Right renal pelvis (tissue), 4 donors: ENCODE results near the gene AGR2. TPM values are rescaled to one million over a fixed set of nuclear protein-coding genes. Genes with fewer than 3 reads are reported as not detected.
"Not testable (repeated sequence)": the region's sequence is repeated elsewhere in the genome, so short reads cannot be mapped to it uniquely, and the experiment has no call there.

ENCODE experiments used
- DNase-seq, 4 donors: peaks; one replicate each; pipeline ENCODE4 v3.0.0-alpha.2; 2013; ENCODE audit warnings: low read depth in 4 of 4, low spot score in 3 of 4, missing footprints in 1 of 4
- polyA plus RNA-seq, 4 donors: library from polyadenylated mRNA; unstranded; fragments of 120-200 nt; gene quantifications; one replicate each; pipeline ENCODE4 v1.2.1, GENCODE V29; 2013; ENCODE audit not compliant: insufficient read length in 4 of 4

Gene AGR2
- polyA plus RNA-seq = 10 to 100 TPM; 60.7 to 87.7 (median 64.5) TPM

DNA sequence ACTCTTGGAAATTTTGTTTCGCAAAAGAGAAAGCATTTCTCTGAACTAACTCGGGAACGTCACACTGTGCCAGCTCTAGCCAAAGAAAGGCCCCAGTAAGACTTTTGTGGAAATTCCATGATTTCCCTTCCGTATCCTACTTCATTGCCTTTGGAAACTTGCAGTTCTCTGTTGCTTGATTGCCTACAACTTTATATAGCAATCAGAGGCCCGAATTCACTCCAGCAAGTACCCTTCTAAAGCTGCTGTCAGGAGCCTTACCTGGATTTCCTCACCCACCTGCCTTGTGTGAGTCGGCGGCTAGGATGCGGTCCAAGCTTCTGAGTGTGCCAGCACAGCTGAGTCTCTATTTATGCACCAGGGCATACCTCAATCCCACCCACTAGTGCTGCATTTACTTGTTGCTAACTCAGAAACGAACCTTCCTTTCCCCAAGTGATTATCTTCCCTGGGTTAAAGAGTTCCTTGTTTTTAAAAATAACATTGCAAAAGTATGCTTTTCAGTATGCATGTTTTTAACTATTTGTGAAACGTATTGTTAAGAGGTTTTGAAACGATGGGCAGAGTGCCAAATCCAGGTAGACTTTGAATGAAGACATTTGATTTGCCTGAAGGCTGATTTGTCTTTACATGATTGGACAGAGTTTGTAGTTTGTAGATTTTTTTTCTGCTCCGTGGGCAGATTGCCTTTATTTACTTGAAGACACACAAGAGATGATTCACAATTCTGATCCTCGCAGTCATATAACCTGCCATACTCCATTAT, at the start of gene AGR2:
Gene AGR2, minus strand, starts transcription at position 326 of the 766 bp plus-strand sequence. CDS start 3,203 bp downstream, outside the sequence.
- no peak for DNase-seq

DNA sequence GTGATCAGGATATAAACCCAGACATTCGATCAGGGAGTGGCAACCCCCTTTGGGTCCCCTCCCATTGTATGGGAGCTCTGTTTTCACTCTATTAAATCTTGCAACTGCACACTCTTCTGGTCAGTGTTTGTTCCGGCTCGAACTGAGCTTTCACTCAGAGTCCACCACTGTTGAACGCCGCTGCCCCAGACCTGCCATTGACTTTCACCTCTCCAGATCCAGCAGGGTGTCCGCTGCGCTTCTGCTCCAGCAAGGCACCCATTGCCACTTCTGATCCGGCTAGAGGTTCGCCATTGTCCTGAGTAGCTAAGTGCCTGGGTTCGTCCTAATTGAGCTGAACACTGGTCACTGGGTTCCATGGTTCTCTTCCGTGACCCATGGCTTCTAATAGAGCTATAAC, 48.4 kb upstream of the AGR2 start:
- DNase-seq = not testable (repeated sequence)

DNA sequence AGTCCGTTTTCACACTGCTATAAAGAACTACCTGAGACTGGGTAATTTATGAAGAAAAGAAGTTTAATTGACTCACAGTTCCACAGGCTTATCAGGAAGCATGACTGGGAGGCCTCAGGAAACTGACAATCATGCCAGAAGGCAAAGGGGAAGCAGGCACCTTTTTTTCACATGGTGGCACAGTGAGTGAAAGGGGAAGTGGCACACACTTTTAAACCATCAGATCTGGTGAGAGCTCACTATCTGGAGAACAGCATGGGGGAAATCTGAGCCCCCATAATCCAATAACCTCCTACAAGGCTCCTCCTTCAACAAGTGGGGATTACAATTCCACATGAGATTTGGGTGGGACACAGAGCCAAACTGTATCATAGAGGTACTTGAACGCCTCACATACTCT, 47.0 kb upstream of the AGR2 start:
- no peak for DNase-seq

DNA sequence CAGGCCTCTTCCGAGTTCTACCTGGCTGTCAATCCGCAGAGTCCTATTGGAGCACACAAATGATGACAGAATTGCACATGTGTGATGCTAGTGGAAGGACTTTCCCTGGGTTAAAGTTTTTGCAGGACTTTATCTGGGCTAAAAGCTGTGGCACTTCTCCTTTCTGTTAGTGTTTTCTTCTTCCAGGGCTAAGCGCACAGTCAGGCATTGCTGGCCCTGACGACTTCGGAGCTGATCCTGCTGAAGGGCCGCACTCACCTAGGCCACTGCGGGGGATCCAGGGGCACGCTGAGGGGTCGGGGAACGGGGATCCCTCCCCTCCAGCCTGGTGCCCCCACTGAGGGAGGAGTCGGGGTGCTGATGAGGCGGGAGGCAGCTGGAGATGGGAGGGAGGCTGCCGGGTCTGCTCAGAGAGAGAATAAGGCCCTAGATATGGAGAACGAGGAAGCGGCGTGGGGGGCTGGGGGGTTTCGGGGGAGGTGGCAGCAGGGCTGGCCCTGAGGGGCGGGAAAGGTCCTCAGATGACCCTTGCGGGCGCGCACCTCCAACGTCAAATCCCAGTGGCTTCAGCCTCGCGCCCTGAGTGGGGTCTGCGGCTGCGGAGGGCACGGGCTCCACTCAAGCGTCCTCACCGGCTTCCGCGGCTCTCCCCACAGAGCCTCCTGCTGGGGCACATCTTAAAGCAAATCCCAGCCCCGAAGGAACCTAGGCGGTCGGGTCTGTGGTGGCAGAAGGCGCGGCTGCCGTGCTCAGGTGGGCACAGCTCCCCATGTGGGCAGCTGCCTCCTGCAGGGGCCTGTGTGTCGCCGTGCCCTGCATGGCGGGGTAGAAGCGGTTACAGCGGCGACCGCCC, 46.0 kb upstream of the AGR2 start:
- no peak for DNase-seq

DNA sequence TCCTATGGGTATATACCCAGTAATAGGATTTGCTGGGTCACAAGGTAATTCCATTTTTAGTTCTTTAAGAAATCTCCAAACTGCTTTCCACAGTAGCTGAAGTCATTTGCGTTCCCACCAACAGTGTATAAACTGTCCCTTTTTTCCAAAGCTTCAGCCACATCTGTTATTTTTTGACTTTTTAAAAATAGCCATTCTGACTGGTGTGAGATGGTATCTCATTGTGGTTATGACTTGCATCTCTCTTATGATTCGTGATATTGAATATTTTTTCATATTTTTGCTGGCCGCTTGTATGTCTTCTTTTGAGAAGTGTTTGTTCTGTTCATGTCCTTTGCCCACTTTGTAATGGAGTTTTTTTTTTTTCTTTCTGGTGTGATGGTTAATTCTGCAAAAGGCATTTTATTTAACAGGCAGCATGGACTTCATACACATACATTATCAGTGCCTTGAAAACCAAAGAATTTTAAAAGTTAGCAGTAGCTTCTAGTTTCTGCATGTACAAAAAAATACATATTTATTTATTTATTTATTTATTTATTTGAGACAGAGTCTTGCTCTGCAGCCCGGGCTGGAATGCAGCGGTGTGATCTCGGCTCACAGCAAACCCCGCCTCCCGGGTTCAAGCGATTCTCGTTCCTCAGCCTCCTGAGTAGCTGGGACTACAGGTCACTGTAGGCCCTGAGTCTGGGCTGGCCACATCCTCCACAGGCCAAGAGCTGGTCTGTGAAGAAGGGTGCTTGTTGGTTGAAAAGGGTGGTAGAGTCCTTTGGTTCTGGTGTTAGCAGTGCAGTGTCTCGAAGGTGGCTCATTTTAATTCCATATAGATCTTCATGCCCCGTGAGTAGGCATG, 44.7 kb upstream of the AGR2 start:
- DNase-seq = no peak

DNA sequence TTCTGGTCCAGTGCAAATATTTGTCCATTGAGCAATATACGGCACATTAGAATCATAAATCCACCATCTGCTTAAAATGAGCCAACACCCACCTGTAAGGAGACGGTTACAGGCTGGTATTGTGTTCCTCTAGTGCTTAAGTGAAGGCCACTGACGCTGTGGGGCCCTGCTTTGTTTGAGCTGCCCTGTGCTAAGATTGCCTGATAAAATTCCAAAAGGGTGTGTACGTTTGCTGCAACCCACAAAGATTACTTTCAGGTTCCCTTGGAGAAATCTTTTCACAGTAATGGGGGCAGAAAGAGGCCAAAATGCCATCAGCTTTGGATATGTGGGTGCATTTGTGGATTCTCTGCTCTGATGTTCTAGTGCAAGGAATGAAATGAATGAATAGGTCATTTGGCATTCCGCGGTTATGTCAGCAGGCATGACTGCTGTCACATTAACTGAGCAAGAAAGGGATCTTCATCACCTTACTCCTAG, 42.6 kb upstream of the AGR2 start:
- DNase-seq = no peak

DNA sequence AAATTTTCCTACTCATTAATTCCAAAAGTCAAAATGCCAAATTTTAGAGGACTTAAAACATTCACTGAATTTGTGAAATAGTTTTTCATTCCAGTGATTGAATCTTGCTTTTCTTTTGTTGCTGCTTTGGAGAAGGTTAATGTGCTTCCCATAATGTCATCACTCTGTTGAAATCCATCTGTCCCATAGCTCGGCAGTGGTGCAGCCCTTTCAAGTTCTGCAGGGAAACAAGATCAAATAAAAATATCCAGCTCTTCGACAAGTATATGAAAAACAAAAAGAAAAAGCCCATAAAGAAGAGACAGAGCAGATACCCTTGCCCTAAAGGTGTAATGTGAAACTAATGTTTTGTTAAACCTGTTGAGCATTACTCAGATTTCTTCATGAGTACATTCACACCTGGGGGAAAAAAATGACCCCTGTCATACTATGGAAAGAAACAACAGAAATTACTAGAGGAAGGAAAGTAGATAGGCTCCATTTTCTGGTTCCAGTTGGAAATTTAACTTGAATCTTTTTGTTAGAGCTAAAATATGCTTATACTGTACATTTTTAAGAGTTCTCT, 41.9 kb upstream of the AGR2 start:
- DNase-seq = peak in 1 of 4 donors; percentile 8

DNA sequence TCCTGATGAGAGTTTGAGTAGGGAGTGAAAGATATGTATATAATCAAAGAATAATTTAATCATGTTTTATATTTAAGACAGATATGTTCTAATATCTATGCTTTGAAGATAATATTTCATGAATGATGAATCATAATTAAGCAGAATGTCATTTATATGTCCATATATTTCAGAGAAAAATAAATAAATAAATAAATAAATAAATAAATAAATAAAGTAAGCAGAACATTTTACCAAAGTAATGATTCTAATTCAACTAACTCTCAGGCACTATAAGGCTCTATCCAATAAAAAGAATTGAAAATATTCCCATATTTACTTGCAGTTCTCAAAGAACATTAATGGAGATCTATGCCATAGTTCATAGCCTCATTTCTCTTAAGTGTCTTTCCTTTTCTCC, 40.9 kb upstream of the AGR2 start:
- DNase-seq = no peak

DNA sequence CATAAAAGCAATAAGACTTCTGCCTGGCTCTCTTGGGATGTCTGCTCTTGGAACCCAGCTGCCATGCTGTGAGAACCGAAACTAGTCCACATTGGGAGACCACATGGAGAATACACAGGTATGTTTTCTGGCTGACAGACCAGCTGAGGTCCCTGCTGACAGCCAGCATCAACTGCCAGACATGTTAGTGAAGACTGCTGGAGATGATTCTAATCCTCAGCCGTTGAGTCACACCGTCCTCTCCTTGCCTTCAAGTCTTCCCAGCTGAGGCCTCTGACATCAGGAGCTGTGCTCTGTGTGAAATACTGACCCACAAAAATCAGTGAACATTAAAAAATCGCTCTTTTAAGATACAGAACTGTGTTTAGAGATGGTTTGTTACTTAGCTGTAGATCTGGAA, 36.9 kb upstream of the AGR2 start:
- no peak for DNase-seq

DNA sequence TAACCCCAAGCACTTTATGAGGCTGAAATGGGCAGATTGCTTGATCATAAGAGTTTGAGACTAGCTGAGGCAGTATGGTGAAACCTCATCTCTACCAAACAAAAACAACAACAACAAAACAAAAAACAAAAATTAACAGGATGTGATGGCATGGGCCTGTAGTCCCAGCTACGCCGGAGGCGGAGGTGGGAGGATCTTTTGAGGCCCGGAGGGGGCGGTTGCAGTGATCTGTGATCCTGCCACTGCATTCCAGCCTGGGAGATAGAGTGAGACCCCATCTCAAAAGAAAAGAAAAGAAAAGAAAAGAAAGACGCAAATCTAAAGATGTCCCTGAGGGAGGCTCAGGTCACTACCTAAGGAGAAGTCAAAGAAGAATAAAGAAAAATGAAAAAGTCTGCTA, 35.3 kb upstream of the AGR2 start:
- DNase-seq = no peak

DNA sequence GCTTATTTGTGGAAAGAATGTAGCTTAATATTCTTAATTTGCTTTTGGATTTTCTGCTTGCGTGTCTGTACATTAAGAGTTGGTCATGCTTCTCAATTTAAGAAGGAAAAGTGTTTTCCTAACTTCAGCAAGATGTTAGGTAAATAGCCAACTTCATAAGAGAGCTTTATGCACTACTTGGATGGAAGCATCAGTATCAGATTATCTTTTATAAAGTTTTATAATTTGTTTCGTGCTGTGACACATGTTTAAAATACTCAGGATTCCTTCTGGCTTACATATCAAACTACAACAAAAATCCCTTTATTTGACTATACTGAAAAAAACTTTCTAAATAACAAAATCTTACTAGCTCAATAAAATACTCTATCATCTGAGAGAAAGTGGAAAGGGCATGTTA, 34.8 kb upstream of the AGR2 start:
- no peak for DNase-seq

DNA sequence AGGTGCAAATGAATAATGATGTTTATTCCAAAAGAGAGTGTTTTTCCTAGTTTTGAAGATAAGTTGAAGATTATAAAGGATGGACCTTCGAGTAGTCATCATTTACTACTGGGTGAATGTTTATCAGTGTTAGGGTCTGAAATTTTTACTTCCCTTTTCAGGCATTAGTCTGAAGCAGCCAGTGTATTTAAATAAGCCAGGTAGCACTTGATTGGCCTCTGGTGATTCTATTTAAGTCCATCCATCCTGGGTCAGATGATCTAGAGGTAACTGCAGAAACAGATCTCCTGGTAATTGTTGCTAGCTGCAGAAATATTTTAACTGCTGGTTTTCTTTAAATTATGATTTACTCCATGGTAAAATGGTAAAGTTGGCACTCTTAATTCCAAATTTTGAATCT, 34.1 kb upstream of the AGR2 start:
- DNase-seq = no peak

DNA sequence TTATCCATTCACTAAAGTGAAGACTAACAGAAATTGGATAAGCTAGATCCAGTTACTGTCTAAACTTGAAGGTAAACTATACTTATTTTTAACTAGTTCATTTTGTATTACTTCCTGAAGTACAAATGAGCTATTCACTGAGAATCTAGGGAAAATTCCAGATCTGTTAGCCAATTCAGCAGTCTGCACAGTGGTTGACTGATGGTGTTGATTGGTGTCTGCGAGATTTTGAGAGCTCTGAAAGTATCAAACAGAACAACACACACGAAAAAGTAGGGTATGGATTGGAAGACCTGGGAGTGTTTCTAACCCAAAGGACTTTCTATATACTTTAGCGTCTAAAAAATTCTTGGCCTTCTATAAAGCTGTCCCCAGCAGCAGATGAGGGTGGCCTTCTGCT, 33.6 kb upstream of the AGR2 start:
- no peak for DNase-seq

DNA sequence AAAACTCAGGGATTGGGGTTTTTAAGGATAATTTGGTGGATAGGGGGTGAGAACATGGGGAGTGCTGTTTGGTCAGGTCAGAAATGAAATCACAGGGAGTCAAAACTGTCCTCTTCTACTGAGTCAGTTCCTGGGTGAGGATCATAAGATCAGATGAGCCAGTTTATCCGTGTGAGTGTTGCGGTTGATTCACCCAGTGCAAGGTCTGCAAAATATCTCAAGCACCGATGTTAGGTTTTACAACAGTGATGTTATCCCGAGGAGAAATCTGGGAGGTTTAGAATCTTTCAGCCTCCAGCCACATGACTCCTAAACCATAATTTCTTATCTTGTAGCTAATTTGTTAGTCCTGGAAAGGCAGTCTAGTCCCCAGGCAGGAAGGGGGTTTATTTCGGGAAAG, 31.7 kb upstream of the AGR2 start:
- DNase-seq = no peak

DNA sequence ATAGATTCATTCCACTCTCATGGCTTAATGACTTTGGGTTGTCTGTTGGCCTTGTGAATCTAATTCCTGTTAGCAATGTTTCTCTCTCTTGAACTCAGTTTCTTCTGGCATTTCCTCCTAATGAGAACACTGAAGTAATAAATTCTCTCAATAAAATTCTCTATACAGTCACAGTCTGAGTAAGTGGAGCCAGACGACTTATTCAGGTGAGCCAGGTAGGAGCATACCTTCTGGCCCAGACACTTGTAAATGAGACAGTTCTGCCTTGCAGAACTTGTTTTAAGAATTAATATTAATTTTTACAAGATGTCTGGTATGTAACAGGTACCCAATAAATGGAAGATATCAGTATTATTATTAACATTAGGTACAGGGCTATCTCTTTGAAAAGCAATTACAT, 28.6 kb upstream of the AGR2 start:
- DNase-seq = no peak

DNA sequence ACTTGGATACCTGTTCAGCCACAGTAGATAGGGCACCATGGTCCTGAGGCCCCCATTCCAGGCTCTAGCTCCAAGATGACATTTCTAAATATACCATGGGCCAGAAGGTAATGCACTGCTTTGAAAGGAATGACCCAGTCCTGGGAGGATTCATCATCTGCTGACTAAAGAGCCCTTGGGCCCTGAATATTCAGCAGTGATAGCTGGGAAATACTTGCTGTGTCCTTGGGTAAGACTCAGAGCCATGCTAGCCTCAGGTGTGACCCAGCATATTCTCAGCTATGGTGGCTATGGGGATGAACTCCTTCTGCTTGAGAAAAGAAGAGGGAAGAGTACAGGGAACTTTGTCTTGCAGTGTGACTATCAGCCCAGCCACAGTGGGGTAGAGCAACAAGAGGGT, 21.3 kb upstream of the AGR2 start:
- no peak for DNase-seq

DNA sequence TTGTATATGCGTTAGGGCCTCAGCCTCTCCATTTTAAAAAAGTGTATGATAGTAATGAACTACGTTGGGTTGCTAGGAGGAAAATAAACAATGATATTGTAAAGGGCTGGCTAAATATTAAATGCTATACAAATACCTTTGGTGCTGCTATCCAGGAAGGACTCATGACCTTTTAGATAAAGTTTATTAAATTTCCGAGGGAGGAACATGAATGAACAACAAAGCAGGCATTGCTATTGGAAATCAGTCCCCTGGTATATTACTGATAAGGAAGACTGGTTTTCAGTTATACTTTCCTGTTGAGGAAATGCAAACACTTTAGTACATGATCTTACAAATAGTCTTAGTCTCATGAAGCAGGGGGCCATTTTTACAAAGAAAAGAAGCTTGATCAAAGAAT, 17.2 kb upstream of the AGR2 start:
- DNase-seq = no peak

DNA sequence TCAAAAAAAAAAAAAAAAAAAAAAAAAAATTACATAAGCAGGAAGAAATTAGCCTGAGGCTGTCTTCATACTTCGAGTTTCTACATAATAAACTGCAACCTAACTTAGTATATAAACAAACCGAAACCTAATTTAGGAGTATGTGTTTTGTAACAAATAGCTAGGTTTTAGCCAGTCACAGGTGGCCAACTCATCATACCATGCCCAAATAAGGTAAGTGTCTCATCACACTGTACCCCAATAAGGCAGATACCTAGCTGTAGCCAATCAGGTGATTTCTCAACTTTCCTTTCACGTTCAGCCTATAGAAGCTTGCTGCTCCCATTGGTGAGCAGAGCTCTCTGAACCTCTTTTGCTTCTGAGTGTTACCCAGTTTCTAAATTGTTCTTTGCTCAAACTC, 13.9 kb upstream of the AGR2 start:
- DNase-seq = no peak

DNA sequence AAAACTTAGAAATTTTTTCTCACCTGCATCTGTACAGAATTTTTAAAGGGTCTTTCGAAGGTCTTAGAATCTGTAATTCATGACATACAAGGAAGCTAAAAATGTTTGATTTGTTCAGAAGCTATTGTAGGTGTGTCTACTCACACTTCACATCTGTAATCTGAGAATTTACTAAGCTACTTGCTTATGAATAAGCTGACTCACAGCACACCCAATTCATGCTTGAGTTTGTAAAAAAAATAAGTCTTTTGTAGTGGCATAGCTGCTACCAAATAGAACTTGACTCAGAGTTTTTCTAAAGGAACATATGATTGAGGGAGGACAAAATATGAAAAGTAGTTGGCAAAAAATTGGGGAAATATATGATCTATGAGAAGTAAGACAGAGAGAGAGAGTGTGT, 12.7 kb upstream of the AGR2 start:
- DNase-seq = no peak

DNA sequence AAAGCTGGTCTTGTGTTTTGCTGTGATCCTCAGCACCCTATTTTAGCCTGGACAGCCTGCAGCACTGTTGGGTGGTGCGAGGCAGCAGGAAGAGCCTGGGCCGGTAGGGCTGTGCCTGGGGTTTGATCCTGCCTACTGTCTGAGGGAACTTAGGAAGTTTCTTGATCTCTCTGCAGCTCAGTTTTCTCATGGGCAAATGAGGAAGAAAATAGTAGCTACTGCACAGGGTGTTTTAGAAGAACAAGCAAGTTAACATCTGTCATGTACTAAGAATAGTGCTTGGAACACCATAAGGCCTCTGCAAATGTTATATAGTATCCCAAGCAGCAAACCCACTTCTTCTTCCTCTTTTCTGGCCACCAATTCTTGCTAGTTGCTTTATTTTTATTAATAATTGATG, 12.0 kb upstream of the AGR2 start:
- no peak for DNase-seq

DNA sequence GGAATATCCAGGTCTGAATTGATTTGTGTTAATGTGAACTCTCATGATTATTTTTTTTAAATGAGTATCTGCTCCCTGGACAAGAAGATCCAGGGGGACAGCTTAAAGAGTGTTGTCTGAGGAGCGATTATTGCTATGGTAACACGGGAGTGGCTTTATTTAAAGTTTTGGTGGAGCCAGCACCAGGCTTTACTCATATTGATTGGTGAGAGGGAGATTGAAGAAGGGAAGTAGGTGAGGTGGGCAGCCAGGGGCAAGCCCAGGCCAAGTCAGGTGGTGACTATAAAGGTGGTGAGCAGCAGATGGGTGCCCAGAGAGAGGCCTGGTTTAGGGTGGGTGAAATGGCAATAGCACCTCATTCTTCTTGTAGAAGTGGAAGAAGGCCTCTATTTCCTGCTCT, 10.2 kb upstream of the AGR2 start:
- no peak for DNase-seq
